ENCODE data around the gene ASPHD1. TPM values are rescaled to one million over a fixed set of nuclear protein-coding genes. Genes with fewer than 3 reads are reported as not detected.
A peak's percentile ranks its signal among the peaks of the same experiment; 100 is the strongest.

The ASPHD1 gene
- total and polyA plus RNA-seq, 4 experiments from 2014 or later: not detected

- no peak overlapping the region for H3K27ac Mint-ChIP-seq
- H3K4me1 Mint-ChIP-seq: no peaks in the 10 kb centered on the region
- H3K9me3 Mint-ChIP-seq: no peaks in the 10 kb centered on the region
- ChIA-PET POLR2A (ENCODE audit: partially characterized antibody) (no interaction called here), CTCF (ENCODE audit: partially characterized antibody) (no interaction called here)
- no peaks in the 10 kb centered on the region for H3K9me3 ChIP-seq (ENCODE audit: control insufficient read depth in 1 of 2, low read length in 2 of 2)
- no peaks in the 10 kb centered on the region for H3K36me3 ChIP-seq (ENCODE audit: insufficient read depth, low read length)
- no peak overlapping the region for H3K4me3 Mint-ChIP-seq
- no peaks in the 10 kb centered on the region for H3K36me3 Mint-ChIP-seq
- no peaks in the 10 kb centered on the region for H3K4me1 ChIP-seq (ENCODE audit: insufficient read depth, low read length)
- H3K4me3 ChIP-seq (ENCODE audit: low read length in 2 of 2): no peak overlapping the region
- intact Hi-C loops (cut with micrococcal nuclease): no loop called here
- no peaks in the 10 kb centered on the region for H3K27me3 ChIP-seq (ENCODE audit: insufficient read depth, low read length)
- H3K27ac ChIP-seq (ENCODE audit: low read depth, low read length): no peak overlapping the region
- H3K27me3 Mint-ChIP-seq: peaks cover 4 to 10% of the 10 kb centered on the region in 2 donors
- no peak for DNase-seq
Measured at GRCh38 chr16:29891525-29892457, 8.5 kb upstream of the ASPHD1 start.

- intact Hi-C loops (cut with micrococcal nuclease): no loop called here
- Mint-ChIP-seq H3K27ac (no peak overlapping the region), H3K4me3 (no peak overlapping the region), H3K27me3 (peaks cover 7 to 13% of the 10 kb centered on the region in 2 donors), H3K36me3 (no peaks in the 10 kb centered on the region), H3K9me3 (peaks cover 0 to 2% (median 0%) of the 10 kb centered on the region in 8 donors), H3K4me1 (no peaks in the 10 kb centered on the region)
- Histone ChIP-seq H3K4me1 (ENCODE audit: insufficient read depth, low read length) (no peaks in the 10 kb centered on the region), H3K36me3 (ENCODE audit: insufficient read depth, low read length) (no peaks in the 10 kb centered on the region), H3K27me3 (ENCODE audit: insufficient read depth, low read length) (no peaks in the 10 kb centered on the region), H3K27ac (ENCODE audit: low read depth, low read length) (no peak overlapping the region), H3K4me3 (ENCODE audit: low read length in 2 of 2) (no peak overlapping the region), H3K9me3 (ENCODE audit: control insufficient read depth in 1 of 2, low read length in 2 of 2) (no peaks in the 10 kb centered on the region)
- no peak for DNase-seq
- ChIA-PET POLR2A (ENCODE audit: partially characterized antibody) (no interaction called here), CTCF (ENCODE audit: partially characterized antibody) (no interaction called here)
Measured at GRCh38 chr16:29892458-29892813, 7.9 kb upstream of the ASPHD1 start.

DNA sequence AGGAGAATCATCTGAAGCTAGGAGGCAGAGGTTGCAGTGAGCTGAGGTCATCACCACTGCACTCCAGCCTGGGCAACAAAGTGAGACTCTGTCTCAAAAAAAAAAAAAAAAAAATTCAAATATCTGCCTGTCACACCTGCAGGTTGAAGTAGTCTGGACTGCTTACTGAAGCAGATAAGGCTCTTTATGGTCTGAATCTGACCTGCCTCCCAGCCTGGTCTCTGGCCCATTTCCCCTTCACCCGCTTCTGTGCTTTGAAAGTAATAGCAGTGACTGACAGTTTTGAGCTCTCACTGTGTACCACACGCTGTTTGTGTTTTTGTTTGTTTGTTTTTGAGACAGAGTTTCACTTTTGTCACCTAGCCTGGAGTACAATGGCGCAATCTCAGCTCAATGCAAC is 6.7 kb upstream of the ASPHD1 start:
- H3K36me3 Mint-ChIP-seq: no peaks in the 10 kb centered on the region
- no peaks in the 10 kb centered on the region for H3K4me1 ChIP-seq (ENCODE audit: insufficient read depth, low read length)
- no peaks in the 10 kb centered on the region for H3K4me1 Mint-ChIP-seq
- H3K9me3 ChIP-seq (ENCODE audit: control insufficient read depth in 1 of 2, low read length in 2 of 2): no peaks in the 10 kb centered on the region
- peaks cover 10% of the 10 kb centered on the region for H3K27me3 ChIP-seq (ENCODE audit: insufficient read depth, low read length)
- H3K27ac Mint-ChIP-seq: no peak overlapping the region
- no peak overlapping the region for H3K4me3 ChIP-seq (ENCODE audit: low read length in 2 of 2)
- H3K27ac ChIP-seq (ENCODE audit: low read depth, low read length): no peak overlapping the region
- no peak for DNase-seq
- peaks cover 0 to 3% (median 0%) of the 10 kb centered on the region in 8 donors for H3K9me3 Mint-ChIP-seq
- intact Hi-C loops (cut with micrococcal nuclease): no loop called here
- H3K4me3 Mint-ChIP-seq: no peak overlapping the region
- ChIA-PET CTCF (ENCODE audit: partially characterized antibody) (no interaction called here), POLR2A (ENCODE audit: partially characterized antibody) (no interaction called here)
- H3K36me3 ChIP-seq (ENCODE audit: insufficient read depth, low read length): no peaks in the 10 kb centered on the region
- peaks cover 13 to 23% of the 10 kb centered on the region in 2 donors for H3K27me3 Mint-ChIP-seq

GRCh38 chr16:29894352-29894751 is 5.9 kb upstream of the ASPHD1 start:
- Mint-ChIP-seq H3K4me1 (no peaks in the 10 kb centered on the region), H3K4me3 (no peak overlapping the region), H3K9me3 (peaks cover 0 to 3% (median 0%) of the 10 kb centered on the region in 8 donors), H3K27ac (no peak overlapping the region), H3K36me3 (no peaks in the 10 kb centered on the region), H3K27me3 (peaks cover 16 to 24% of the 10 kb centered on the region in 2 donors)
- Histone ChIP-seq H3K27ac (ENCODE audit: low read depth, low read length) (no peak overlapping the region), H3K4me3 (ENCODE audit: low read length in 2 of 2) (no peak overlapping the region), H3K9me3 (ENCODE audit: control insufficient read depth in 1 of 2, low read length in 2 of 2) (no peaks in the 10 kb centered on the region), H3K27me3 (ENCODE audit: insufficient read depth, low read length) (peaks cover 10% of the 10 kb centered on the region), H3K4me1 (ENCODE audit: insufficient read depth, low read length) (peaks cover 5% of the 10 kb centered on the region), H3K36me3 (ENCODE audit: insufficient read depth, low read length) (no peaks in the 10 kb centered on the region)
- POLR2A ChIA-PET (ENCODE audit: partially characterized antibody): interaction anchor here (0.7 kb wide), 1 partner anchor 69 kb away, joined by 3 read pairs; no protein-coding TSS in a partner anchor
- no peak for DNase-seq
- CTCF ChIA-PET (ENCODE audit: partially characterized antibody): interaction anchor here (0.6 kb wide), 1 partner anchor 15 kb away, joined by 3 read pairs; no protein-coding TSS in a partner anchor
- intact Hi-C loops (cut with micrococcal nuclease): no loop called here

DNA sequence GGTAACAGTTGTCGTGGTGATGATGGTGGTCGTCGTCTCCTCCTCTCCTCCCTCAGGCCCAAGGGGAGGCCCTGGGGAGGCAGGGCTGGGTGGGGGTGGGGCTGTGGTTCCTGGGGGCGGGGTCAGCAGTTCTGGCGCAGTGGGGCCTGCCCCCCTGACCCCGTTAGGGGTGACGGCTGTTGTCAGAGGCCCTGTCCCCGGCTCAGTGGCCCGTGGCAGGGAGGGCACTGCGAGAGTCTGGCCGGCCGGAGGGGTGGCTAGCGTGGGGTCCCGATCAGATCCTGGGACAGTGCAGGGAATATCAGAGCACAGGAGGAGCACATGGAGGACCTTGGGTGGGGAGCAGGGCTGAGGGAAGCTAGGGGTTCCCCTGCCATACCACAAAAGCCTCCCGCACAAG is 3.4 kb upstream of the ASPHD1 start:
- no peak overlapping the region for H3K4me3 ChIP-seq (ENCODE audit: low read length in 2 of 2)
- no peak overlapping the region for H3K4me3 Mint-ChIP-seq
- H3K27ac ChIP-seq (ENCODE audit: low read depth, low read length): no peak overlapping the region
- H3K27me3 ChIP-seq (ENCODE audit: insufficient read depth, low read length): peaks cover 10% of the 10 kb centered on the region
- H3K27ac Mint-ChIP-seq: no peak overlapping the region
- POLR2A ChIA-PET (ENCODE audit: partially characterized antibody): no interaction called here
- H3K36me3 Mint-ChIP-seq: no peaks in the 10 kb centered on the region
- H3K4me1 ChIP-seq (ENCODE audit: insufficient read depth, low read length): peaks cover 15% of the 10 kb centered on the region
- no peaks in the 10 kb centered on the region for H3K9me3 ChIP-seq (ENCODE audit: control insufficient read depth in 1 of 2, low read length in 2 of 2)
- H3K36me3 ChIP-seq (ENCODE audit: insufficient read depth, low read length): no peaks in the 10 kb centered on the region
- H3K27me3 Mint-ChIP-seq: peaks cover 16 to 24% of the 10 kb centered on the region in 2 donors
- H3K9me3 Mint-ChIP-seq: peaks cover 0 to 3% (median 0%) of the 10 kb centered on the region in 8 donors
- no peak for DNase-seq
- CTCF ChIA-PET (ENCODE audit: partially characterized antibody): no interaction called here
- intact Hi-C loops (cut with micrococcal nuclease): no loop called here
- peaks cover 0 to 5% (median 3%) of the 10 kb centered on the region in 4 donors for H3K4me1 Mint-ChIP-seq

GRCh38 chr16:29897333-29897732 is 3.0 kb upstream of the ASPHD1 start:
- Mint-ChIP-seq H3K4me1 (peaks cover 0 to 5% (median 3%) of the 10 kb centered on the region in 4 donors), H3K4me3 (peak overlapping the region in 1 of 8 donors; percentile 2), H3K36me3 (no peaks in the 10 kb centered on the region), H3K27ac (no peak overlapping the region), H3K27me3 (peaks cover 16 to 24% of the 10 kb centered on the region in 2 donors), H3K9me3 (peaks cover 0 to 3% (median 0%) of the 10 kb centered on the region in 8 donors)
- intact Hi-C loops (cut with micrococcal nuclease): no loop called here
- H3K27me3 ChIP-seq (ENCODE audit: insufficient read depth, low read length): peaks cover 10% of the 10 kb centered on the region
- H3K27ac ChIP-seq (ENCODE audit: low read depth, low read length): no peak overlapping the region
- DNase-seq: no peak
- peaks cover 15% of the 10 kb centered on the region for H3K4me1 ChIP-seq (ENCODE audit: insufficient read depth, low read length)
- no peaks in the 10 kb centered on the region for H3K36me3 ChIP-seq (ENCODE audit: insufficient read depth, low read length)
- ChIA-PET POLR2A (ENCODE audit: partially characterized antibody) (no interaction called here), CTCF (ENCODE audit: partially characterized antibody) (no interaction called here)
- no peak overlapping the region for H3K4me3 ChIP-seq (ENCODE audit: low read length in 2 of 2)
- H3K9me3 ChIP-seq (ENCODE audit: control insufficient read depth in 1 of 2, low read length in 2 of 2): no peaks in the 10 kb centered on the region

DNA sequence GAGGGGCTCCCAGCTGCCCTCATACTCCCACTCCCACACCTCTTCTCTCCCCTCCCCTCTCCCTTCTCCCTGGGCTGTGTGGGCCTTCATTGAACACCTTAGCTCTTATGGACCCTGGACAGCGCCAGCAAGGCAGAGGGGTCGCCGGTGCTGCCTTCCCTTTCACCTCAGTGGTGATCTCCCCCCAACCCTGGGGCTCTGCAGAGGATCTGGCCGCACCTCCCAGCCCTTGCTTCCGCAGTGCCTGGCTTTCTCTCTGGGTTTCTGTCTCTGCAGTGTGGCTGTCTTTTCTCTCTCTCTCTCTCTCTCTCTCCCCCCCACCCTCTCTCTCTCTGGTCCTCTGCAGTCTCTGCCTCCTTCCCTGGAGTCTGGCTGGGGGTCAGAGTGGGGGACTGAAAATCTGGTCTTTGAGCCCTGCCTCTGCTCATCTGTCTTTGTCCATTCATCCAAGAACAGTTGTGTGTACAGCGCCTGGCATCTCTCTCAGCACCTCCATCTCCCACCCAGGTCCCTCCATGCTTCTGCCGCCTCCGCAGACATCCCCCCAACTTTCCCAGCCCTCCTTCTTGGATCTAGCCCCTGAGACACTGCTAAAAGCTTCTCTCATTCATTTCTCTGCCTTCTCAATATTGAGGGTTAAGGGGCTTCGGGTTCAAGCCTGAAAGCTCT is 2.0 kb upstream of the ASPHD1 start:
- Mint-ChIP-seq H3K27me3 (peaks cover 16 to 24% of the 10 kb centered on the region in 2 donors), H3K4me3 (peak overlapping the region in 4 of 8 donors; percentile 29 to 67 (median 38)), H3K27ac (no peak overlapping the region), H3K9me3 (peaks cover 0 to 3% (median 0%) of the 10 kb centered on the region in 8 donors), H3K4me1 (peaks cover 0 to 5% (median 3%) of the 10 kb centered on the region in 4 donors), H3K36me3 (no peaks in the 10 kb centered on the region)
- CTCF ChIA-PET (ENCODE audit: partially characterized antibody): no interaction called here
- DNase-seq: no peak
- no peak overlapping the region for H3K4me3 ChIP-seq (ENCODE audit: low read length in 2 of 2)
- intact Hi-C loops (cut with micrococcal nuclease): no loop called here
- POLR2A ChIA-PET (ENCODE audit: partially characterized antibody): no interaction called here
- peaks cover 10% of the 10 kb centered on the region for H3K27me3 ChIP-seq (ENCODE audit: insufficient read depth, low read length)
- no peaks in the 10 kb centered on the region for H3K36me3 ChIP-seq (ENCODE audit: insufficient read depth, low read length)
- H3K4me1 ChIP-seq (ENCODE audit: insufficient read depth, low read length): peaks cover 15% of the 10 kb centered on the region
- H3K27ac ChIP-seq (ENCODE audit: low read depth, low read length): no peak overlapping the region
- no peaks in the 10 kb centered on the region for H3K9me3 ChIP-seq (ENCODE audit: control insufficient read depth in 1 of 2, low read length in 2 of 2)

Data from CD4-positive, alpha-beta memory T cell (primary cell).